Measurements from ENCODE around the gene ADD1.

The ADD1 gene

DNA sequence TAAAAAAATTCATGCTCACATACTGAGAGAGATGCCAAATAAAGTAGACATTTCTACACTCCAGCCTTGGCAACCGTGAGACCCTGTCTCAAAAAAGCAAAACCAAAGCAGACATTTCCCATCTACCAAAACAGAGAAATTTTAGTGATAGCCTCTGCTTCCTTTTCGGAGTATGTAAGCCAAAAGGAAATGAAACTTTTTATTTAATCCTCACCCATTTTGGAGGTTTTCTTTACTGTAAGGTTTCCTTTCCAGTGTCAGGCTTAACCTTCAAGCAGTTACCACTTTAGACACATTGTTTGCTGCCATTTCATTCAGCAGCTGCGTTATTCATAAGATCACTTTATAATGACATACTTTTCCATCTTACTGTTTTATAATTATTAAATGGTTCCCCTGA, 15.9 kb downstream of the ADD1 start:
- DNase-seq (ENCODE audit: low read depth) = no peak

DNA sequence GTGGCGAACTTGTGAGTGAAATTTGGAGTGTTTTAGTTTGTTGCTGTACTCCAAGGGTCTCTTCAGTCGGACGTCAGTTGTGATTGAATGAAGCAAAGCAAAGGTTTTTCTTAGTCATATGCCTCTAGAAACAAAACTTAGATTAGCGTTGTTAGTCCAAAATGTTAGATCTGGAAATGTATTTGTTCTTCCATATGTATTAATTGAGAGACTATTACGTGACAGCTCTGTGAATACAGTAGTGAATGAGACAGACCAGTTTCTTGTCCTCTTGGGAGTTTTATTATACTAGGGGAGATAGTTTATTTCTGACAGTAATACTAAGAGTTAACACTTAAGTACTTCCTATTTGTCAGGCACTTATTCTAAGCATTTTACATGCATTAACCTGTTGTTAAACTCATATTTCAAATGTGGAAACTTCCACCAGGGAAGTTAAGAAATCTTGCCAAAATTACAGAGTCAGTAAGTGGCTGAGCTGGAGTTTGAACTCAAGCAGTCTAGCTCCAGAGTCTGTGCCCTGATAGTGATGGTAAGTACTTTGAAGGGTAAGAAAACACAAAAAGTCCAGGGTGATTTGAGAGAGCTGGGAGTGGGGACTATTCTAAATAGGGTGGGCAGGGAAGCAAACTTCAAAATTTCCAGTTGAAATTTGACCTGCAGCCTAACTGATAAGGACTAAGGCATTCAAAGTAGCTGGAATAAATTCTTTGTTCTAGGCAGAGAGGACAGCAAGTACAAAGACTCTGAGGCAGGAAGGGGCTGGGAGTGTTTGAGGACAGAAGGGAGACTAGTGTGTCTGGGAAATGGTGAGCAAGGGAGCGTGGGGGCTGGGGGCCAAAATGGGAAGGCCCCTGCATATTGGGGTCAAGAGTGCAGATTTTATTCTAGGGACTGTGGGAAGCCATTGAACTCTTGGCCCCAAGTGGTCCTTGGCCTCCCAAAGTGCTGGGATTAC, 17.0 kb downstream of the ADD1 start:
- no peak for DNase-seq (ENCODE audit: low read depth)

DNA sequence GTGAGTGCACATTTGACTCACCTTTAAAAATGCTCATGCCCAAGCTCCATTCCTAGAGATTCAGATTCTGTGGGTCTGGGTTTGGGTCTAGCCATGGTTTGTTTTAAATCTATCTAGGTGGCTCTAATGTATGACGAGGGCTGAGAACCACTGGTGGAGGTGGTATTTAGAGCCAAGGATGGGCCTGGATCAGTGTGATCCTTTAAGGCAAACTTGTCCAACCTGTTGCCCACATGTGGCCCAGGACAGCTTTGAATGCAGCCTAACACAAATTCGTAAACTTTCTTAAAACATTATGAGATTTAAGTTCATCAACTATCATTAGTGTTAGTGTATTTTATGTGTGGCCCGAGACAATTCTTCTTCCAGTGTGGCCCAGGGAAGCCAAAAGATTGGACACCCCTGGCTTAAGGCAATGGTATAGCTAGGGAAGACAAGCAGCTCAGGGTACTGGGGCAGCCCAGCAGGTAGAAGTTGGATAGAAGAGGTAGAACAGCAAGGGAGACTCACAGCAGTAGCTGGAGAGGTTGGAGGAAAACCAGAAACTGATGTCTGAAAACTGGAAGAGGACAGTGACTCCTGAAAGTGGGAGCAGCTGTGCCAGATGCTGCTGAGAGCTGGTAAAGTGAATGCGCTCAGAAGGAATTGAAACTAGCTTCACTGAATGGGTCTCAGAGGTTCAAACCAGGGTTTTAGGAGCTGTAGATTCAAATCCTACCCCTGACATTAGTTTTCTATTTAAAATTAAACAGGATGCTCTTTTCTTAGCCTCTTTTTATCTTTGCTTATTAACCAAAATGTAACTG, 18.2 kb downstream of the ADD1 start:
- no peak for DNase-seq (ENCODE audit: low read depth)

- DNase-seq (ENCODE audit: low read depth) = no peak
These were observed 18.9 kb downstream of the ADD1 start for GRCh38 chr4:2862528-2862927.

DNA sequence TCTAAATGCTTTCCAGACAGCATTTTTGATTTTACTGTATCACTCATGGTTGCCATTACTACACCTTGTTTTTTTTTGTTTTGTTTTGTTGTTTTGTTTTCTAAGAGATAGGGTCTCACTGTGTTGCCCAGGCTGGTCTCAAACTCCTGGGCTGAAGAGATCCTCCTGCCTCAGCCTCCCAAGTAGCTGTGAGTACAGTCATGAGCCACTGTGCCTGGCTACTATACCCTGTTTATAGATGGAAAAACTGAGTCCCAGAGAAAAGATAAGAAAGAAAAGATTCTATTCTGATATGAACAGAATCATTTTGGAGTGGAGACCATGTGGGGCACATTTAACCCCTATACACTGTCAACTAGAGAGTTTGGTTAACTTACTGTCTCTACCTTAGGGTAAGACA, 20.0 kb downstream of the ADD1 start:
- no peak for DNase-seq (ENCODE audit: low read depth)

DNA sequence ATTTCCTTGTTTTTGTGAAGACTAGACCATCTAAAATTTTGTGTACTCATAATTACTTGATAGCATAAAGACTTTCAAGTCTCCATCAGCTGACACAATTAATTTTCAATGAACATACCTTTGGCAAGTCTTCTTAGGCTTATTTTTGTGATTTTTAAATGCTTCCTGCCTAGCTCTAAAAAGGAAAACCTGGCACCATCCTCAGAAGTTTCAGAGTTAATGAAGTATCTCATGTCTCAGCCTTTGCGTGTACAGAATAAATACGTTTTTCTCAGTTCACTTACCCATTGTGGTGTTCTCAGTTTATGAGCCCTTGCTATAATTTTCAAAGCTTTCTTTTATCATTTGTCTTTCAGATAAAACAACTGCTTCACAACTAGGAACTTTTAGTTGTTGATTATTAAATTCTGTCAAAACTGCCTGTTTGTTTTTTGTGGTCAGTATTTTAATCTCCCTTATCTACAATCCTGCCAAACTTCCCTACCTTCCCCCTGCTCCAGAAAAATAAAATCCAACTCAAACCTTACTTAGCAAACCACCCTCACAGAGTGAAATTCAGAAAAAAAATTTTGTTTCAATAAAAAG, 21.6 kb downstream of the ADD1 start:
- no peak for DNase-seq (ENCODE audit: low read depth)

DNA sequence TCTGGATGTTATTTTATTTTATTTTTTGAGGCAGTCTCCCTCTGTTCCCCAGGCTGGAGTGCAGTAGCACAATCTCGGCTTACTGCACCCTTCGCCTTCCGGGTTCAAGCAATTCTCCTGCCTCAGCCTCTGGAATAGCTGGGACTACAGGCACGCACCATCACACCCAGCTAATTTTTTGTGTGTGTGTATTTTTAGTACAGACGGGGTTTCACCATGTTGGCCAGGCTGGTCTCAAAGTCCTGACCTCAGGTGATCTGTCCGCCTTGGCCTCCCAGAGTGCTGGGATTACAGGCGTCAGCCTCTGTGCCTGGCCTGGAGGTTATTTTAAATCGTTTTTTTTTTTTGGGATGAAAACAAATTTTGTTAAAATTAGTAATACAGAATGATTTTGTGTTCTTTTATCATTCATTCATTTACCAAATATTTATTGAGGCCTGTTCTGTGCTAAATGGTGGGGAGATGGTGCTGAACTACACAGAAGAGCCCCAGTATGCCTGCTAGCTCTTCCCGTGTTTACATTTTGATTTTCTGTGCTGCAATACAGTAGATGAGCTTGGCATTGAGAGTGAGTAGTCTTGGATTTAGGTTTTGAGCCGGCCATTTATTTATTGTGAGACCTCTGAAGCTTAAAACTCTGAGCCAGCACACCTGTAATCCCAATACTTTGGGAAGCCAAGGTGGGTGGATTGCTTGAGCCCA, 22.7 kb downstream of the ADD1 start:
- no peak for DNase-seq (ENCODE audit: low read depth)

DNA sequence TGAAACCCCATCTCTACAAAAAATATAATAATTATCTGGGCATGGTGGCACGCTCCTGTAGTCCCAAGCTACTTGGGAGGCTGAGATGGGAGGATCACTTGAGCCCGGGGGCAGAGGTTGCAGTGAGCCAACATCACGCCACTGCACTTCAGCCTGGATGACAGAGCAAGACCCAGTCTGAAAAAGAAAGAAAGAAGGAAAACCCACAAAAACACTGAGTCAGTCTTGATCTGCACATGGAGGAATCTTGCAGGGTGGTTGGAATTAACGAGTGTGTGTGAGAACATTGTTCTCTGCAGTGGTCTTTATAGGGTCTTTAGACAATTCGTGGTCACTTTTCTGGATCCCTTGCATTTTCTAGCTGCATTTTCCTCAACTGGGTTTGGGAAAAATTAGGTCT, 23.2 kb downstream of the ADD1 start:
- DNase-seq (ENCODE audit: low read depth) = no peak

GRCh38 chr4:2867758-2868491, 24.3 kb downstream of the ADD1 start:
- DNase-seq (ENCODE audit: low read depth) = no peak

GRCh38 chr4:2868877-2869487, 25.3 kb downstream of the ADD1 start:
- DNase-seq (ENCODE audit: low read depth) = no peak

DNA sequence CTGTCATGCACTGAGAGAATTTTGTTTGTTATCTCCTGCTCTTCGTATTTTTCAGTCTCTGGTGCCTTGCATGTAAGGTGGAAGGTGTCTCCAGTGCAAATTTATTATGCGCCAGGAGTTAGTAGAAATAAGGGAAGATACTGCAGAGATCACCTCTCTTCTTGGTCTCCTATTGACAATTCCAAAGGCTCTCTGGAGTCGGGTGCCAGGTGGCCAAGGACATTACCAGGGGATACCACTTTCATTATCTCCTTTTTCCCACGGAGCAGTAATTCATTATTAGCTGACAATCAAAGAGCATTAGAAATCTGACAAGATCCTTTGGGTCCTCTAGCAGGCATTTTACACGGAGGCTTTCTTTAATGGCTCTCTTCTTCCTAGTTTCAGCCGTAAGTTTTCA, 26.0 kb downstream of the ADD1 start:
- DNase-seq (ENCODE audit: low read depth) = no peak

- DNase-seq (ENCODE audit: low read depth) = no peak
These were observed 26.4 kb downstream of the ADD1 start for GRCh38 chr4:2870082-2870481.

DNA sequence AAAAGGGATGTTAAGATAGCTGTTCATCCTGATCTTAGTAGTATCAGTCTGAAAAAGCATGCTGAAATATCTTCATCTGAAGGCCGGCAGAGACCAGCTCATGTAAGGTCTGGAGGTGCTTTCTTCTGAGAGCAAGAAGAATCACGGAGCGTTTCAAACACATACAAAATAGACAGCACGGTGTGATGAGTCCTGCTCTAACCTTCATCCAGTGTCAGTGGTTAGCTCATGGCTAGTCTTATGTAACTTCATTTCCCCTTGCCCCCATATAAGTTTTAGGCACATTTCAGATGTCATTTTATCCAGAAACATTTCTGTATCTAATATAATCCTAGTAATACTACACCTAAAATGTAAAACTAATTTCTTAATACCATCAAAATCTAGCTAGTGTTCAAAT, 27.8 kb downstream of the ADD1 start:
- DNase-seq (ENCODE audit: low read depth) = no peak

- no peak for DNase-seq (ENCODE audit: low read depth)
These were observed 28.3 kb downstream of the ADD1 start for GRCh38 chr4:2871911-2872310.

DNA sequence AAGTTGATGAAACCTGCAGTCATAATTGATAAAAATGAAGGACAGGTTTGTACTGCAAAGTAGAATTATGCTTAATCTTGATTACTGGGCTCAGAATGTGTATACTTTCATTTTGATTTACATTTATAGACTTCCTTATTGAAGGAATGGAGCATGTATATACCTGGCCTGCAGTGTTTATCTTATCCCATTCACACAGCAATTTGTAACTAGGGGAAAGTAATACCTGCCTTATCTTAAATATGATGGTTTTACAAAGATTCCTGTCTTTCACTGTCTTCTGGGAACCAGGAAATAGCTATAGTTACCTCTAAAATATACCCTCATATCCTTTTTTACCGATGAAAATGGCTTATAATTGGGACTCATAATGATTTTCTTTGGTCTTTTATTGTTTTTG, 29.7 kb downstream of the ADD1 start:
- no peak for DNase-seq (ENCODE audit: low read depth)

GRCh38 chr4:2874861-2875260, 31.2 kb downstream of the ADD1 start:
- DNase-seq (ENCODE audit: low read depth) = no peak

DNA sequence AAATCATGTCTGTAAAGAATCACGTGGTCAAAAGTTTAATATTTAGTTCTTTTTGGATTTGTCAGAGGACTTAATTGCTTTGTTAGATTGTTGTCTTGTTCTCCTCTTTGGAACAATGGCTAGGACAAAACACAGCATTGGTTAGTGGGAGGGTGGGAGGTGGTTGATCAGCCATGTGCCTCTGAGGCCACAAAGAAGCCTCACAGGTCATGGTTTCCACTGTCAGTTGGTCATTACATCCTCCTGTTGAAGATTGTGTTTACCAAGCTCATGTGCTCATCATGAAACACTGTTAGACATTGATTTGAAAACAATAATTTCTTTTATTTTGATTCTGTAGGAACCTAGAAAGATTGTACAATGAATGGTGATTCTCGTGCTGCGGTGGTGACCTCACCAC, 31.9 kb downstream of the ADD1 start:
- no peak for DNase-seq (ENCODE audit: low read depth)

GRCh38 chr4:2878346-2878745, 34.7 kb downstream of the ADD1 start:
- no peak for DNase-seq (ENCODE audit: low read depth)

- no peak for DNase-seq (ENCODE audit: low read depth)
These were observed 35.4 kb downstream of the ADD1 start for GRCh38 chr4:2879026-2879425.

- no peak for DNase-seq (ENCODE audit: low read depth)
These were observed 37.8 kb downstream of the ADD1 start for GRCh38 chr4:2881431-2881830.

- no peak for DNase-seq (ENCODE audit: low read depth)
These were observed 38.7 kb downstream of the ADD1 start for GRCh38 chr4:2882341-2882740.

Measured in stimulated activated CD8-positive, alpha-beta memory T cell treated with anti-CD3 and anti-CD28 coated beads, Interleukin-12 subunit alpha, Interleukin-12 subunit beta, amount 100 ng/mL, for 1 hour (primary cell).